SK-N-MC (cell line): ENCODE data around the gene EGFR.

Experiments
- DNase-seq: peaks from one replicate; pipeline ENCODE4 v3.0.0-alpha.2; 2011; ENCODE audit warnings: low read depth, low spot score
- H3K27ac ChIP-seq: fragments of 200-600 bp; sonication (generic); 2 replicates; pipeline ENCODE4 v1.5.1; 2016; ENCODE audit warnings: mixed run types
- H3K36me3 ChIP-seq: fragments of 200-600 bp; sonication (generic); 2 replicates; pipeline ENCODE4 v1.6.1; 2017; ENCODE audit warnings: antibody characterized with exemption, low read length, mixed read lengths; ENCODE audit not compliant: insufficient read depth
- H3K4me3 ChIP-seq: fragments of 200-600 bp; sonication (generic); 2 replicates; pipeline ENCODE4 v1.5.1; 2016
- H3K9ac ChIP-seq: fragments of 200-600 bp; sonication (generic); 2 replicates; pipeline ENCODE4 v1.8.0; 2017; ENCODE audit warnings: mixed run types, mixed read lengths; ENCODE audit not compliant: insufficient read length
- H3K9me3 ChIP-seq: fragments of 200-600 bp; sonication (generic); 2 replicates; pipeline ENCODE4 v1.6.1; 2017; ENCODE audit warnings: low read depth, mild to moderate bottlenecking, antibody characterized with exemption, low read length, moderate library complexity, mixed read lengths
- EZH2 ChIP-seq: fragments of 200-600 bp; sonication (generic); IDR thresholded peaks from one replicate; pipeline ENCODE4 v1.6.1; 2017; ENCODE audit warnings: antibody characterized with exemption
- FOXP2 ChIP-seq: optimal IDR thresholded peaks from 2 replicates; pipeline ENCODE3; 2011; ENCODE audit warnings: mild to moderate bottlenecking, moderate library complexity; ENCODE audit not compliant: insufficient read depth; ENCODE audit errors: extremely low read length, control extremely low read depth
- POLR2AphosphoS5 ChIP-seq: IDR thresholded peaks from 2 replicates; pipeline ENCODE4 v1.6.1; 2012; ENCODE audit warnings: mild to moderate bottlenecking, low read depth, low read length, borderline replicate concordance

Gene EGFR

DNA sequence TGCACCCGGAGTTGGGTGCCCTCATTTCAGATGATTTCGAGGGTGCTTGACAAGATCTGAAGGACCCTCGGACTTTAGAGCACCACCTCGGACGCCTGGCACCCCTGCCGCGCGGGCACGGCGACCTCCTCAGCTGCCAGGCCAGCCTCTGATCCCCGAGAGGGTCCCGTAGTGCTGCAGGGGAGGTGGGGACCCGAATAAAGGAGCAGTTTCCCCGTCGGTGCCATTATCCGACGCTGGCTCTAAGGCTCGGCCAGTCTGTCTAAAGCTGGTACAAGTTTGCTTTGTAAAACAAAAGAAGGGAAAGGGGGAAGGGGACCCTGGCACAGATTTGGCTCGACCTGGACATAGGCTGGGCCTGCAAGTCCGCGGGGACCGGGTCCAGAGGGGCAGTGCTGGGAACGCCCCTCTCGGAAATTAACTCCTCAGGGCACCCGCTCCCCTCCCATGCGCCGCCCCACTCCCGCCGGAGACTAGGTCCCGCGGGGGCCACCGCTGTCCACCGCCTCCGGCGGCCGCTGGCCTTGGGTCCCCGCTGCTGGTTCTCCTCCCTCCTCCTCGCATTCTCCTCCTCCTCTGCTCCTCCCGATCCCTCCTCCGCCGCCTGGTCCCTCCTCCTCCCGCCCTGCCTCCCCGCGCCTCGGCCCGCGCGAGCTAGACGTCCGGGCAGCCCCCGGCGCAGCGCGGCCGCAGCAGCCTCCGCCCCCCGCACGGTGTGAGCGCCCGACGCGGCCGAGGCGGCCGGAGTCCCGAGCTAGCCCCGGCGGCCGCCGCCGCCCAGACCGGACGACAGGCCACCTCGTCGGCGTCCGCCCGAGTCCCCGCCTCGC lies at the start of gene EGFR:
Gene EGFR (plus strand): TSS at position 657 of the 830 bp plus-strand sequence. CDS start 261 bp downstream, outside the sequence.
- DNase-seq = no peak
- Histone ChIP-seq H3K9ac (no peak within 1 kb of the TSS), H3K9me3 (no peaks in the 10 kb centered on the region), H3K4me3 (no peak within 1 kb of the TSS), H3K36me3 (no peaks in the 10 kb centered on the region), H3K27ac (no peak within 1 kb of the TSS)
- TF ChIP-seq POLR2AphosphoS5 (no peak), FOXP2 (no peak), EZH2 (peak; percentile 81)

- TF ChIP-seq EZH2 (no peak), POLR2AphosphoS5 (no peak), FOXP2 (no peak)
- Histone ChIP-seq H3K9me3 (no peaks in the 10 kb centered on the region), H3K9ac (no peak overlapping the region), H3K36me3 (no peaks in the 10 kb centered on the region), H3K4me3 (no peak overlapping the region), H3K27ac (no peak overlapping the region)
- DNase-seq = no peak
Observed at GRCh38 chr7:54969208-54969967, 49.4 kb upstream of the EGFR start.

DNA sequence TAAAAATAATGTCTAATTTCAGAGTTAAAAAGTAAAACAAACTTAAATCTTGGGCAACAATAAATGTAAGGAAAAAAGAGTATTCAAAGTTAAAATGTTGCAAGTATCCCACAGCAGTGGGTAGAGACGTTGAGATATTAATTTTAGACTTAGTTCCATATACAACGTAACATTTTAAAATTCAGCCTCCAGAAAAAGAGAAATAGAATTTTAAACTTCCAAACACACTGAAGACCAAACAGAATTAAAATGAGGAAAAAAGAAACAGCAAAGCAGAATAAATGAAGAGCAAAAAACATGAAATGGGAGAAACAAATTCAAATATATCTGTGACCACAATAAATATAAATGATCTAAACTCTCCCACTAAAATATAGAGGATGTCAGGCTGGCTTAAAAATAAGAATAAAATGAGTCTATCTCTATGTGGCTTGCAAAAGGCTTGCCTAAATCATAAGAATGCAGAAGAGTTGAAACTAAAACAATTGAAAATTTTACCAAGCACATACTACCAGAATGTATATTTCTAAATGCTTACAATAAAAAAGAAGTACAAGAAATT lies 46.0 kb upstream of the EGFR start:
- no peak overlapping the region for H3K4me3 ChIP-seq
- no peak for DNase-seq
- H3K27ac ChIP-seq = no peak overlapping the region
- H3K36me3 ChIP-seq = no peaks in the 10 kb centered on the region
- H3K9ac ChIP-seq = no peak overlapping the region
- no peaks in the 10 kb centered on the region for H3K9me3 ChIP-seq
- no peak for TF ChIP-seq EZH2
- TF ChIP-seq POLR2AphosphoS5 = no peak
- no peak for TF ChIP-seq FOXP2

DNA sequence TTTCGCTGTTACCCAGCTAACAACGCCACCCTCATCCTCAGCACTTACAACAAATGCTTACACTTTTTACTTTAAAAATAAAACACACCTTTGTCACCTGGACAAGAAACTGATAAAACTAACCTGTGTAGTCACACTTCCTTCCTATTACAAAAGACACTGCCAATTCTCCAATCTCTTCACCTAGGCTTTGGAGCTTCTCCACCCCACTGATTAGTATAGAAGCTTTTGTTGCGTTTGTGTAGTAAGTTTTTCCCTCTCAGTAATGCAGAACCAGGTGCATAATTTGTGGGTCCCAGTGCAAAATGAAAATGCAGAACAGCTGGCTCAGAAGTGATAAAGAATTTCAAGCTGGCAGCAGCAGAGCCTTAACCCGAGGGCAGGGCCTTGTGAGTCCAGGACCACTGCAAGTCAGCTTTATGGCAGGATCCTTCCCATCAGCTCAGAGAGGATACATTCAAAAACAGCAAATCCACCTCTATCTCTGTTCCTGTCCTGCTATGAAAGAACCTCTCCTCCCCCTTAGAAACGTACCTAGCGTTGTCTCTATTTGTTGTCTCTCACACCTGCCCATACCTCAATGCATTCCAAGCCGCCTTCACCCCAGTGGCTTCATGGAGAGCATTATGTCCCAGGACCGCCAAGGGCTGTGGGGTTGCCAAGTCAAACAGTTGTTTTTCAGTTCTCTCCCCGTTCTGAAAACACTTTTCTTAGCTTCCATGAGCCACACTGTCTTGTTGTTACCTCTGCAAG lies 40.3 kb upstream of the EGFR start:
- no peaks in the 10 kb centered on the region for H3K36me3 ChIP-seq
- no peak overlapping the region for H3K27ac ChIP-seq
- H3K9me3 ChIP-seq = no peaks in the 10 kb centered on the region
- no peak overlapping the region for H3K9ac ChIP-seq
- TF ChIP-seq FOXP2 (no peak), EZH2 (no peak), POLR2AphosphoS5 (no peak)
- no peak for DNase-seq
- no peak overlapping the region for H3K4me3 ChIP-seq

- TF ChIP-seq EZH2 (no peak), FOXP2 (no peak), POLR2AphosphoS5 (no peak)
- Histone ChIP-seq H3K9me3 (no peaks in the 10 kb centered on the region), H3K36me3 (no peaks in the 10 kb centered on the region), H3K9ac (no peak overlapping the region), H3K4me3 (no peak overlapping the region), H3K27ac (no peak overlapping the region)
- DNase-seq = no peak
Observed at GRCh38 chr7:54980521-54980920, 38.3 kb upstream of the EGFR start.

DNA sequence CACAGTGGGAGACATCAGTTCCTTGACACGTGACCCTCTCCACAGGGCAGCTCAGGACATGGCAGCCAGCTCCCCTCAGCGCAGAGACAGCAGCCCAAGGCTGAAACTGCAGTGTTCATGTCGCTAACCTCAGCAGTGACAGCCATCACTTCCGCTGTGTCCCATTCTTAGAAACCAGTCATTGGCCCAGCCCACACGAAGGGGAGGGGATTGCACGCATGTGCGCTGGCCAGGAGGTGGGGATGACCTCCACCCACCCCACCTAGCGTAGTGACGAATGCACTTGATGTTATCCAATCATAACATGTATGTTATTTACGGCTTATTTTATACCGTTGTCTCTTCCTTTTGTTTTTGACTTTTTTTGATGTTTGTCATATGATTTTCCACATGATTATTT lies 36.9 kb upstream of the EGFR start:
- Histone ChIP-seq H3K27ac (no peak overlapping the region), H3K9me3 (no peaks in the 10 kb centered on the region), H3K4me3 (no peak overlapping the region), H3K9ac (no peak overlapping the region), H3K36me3 (no peaks in the 10 kb centered on the region)
- no peak for DNase-seq
- TF ChIP-seq FOXP2 (no peak), POLR2AphosphoS5 (no peak), EZH2 (no peak)

GRCh38 chr7:54985426-54986330 lies 33.1 kb upstream of the EGFR start:
- Histone ChIP-seq H3K9ac (no peak overlapping the region), H3K27ac (no peak overlapping the region), H3K4me3 (no peak overlapping the region), H3K36me3 (no peaks in the 10 kb centered on the region), H3K9me3 (no peaks in the 10 kb centered on the region)
- no peak for DNase-seq
- no peak for TF ChIP-seq FOXP2
- TF ChIP-seq EZH2 = no peak
- TF ChIP-seq POLR2AphosphoS5 = no peak
